ENCODE measurements around the gene GPR107.

GPR107 gene

GRCh38 chr9:130187523-130187846 lies 133.8 kb downstream of the GPR107 start:
- TF ChIP-seq Cebpa-rat (IDR thresholded peaks at IDR 0.05) = no peak
- Histone ChIP-seq H3K27me3 (no peaks in the 10 kb centered on the region), H3K4me1 (peaks cover 56 to 94% (median 86%) of the 10 kb centered on the region in 10 experiments), H3K4me2 (peak overlapping the region; percentile 4 to 72 (median 41); a peak in 14 of 22 replicates), H3K4me3 (no peak overlapping the region), H4K20me1 (peaks cover 0 to 100% (median 93%) of the 10 kb centered on the region in 11 experiments; a peak in 19 of 22 replicates), H3K9ac (peak overlapping the region in 3 of 11 experiments; percentile 28 to 52 (median 50); a peak in 3 of 22 replicates), H3K36me3 (0 out of 22 replicates have a peak, but pooled peaks cover 0 to 7% (median 0%) of the 10 kb centered on the region in 11 experiments), H3K27ac (peak overlapping the region in 3 of 11 experiments; percentile 17 to 38 (median 30); a peak in 3 of 22 replicates), H3K9me3 (replicated peaks in 1 of 11) (no peaks in the 10 kb centered on the region)

- TF ChIP-seq Cebpa-rat (IDR thresholded peaks at IDR 0.05) = no peak
- no peaks in the 10 kb centered on the region for H3K27me3 ChIP-seq
- H4K20me1 ChIP-seq = peaks cover 0 to 100% (median 94%) of the 10 kb centered on the region in 11 experiments; a peak in 20 of 22 replicates
- H3K4me2 ChIP-seq = peak overlapping the region in 9 of 11 experiments; percentile 32 to 90 (median 48); a peak in 12 of 22 replicates
- H3K4me3 ChIP-seq = no peak overlapping the region
- H3K4me1 ChIP-seq = peaks cover 62 to 94% (median 86%) of the 10 kb centered on the region in 10 experiments
- no peaks in the 10 kb centered on the region for H3K9me3 ChIP-seq (replicated peaks in 1 of 11)
- H3K27ac ChIP-seq = no peak overlapping the region
- H3K36me3 ChIP-seq = 0 out of 22 replicates have a peak, but pooled peaks cover 0 to 7% (median 0%) of the 10 kb centered on the region in 11 experiments
- H3K9ac ChIP-seq = no peak overlapping the region
Measured at GRCh38 chr9:130188860-130189481, 135.3 kb downstream of the GPR107 start.

Measured in BLaER1 treated with 17β-estradiol and CSF1 and Interleukin-3, amounts not matched to agents 10 nM and 100 nM (cell line).